H9 (cell line): ENCODE results near the gene COL4A1. TPM values are rescaled to one million over a fixed set of nuclear protein-coding genes. Genes with fewer than 3 reads are reported as not detected.
A peak's percentile ranks its signal among the peaks of the same experiment; 100 is the strongest.

Experiments used
- DNase-seq: peaks from one replicate; pipeline ENCODE4 v3.0.0-alpha.2; 2017
- H2AFZ ChIP-seq: one replicate; pipeline ENCODE4 v1.6.1; 2013; ENCODE audit warnings: mild to moderate bottlenecking, low read length, control low read depth, moderate library complexity
- H2AK5ac ChIP-seq: 2 replicates; pipeline ENCODE4 v1.6.1; 2013; ENCODE audit warnings: low read length, control low read depth, mixed read lengths; ENCODE audit not compliant: insufficient read length
- H2BK120ac ChIP-seq: one replicate; pipeline ENCODE4 v1.6.1; 2013; ENCODE audit warnings: low read depth, mild to moderate bottlenecking, low read length, control low read depth, inconsistent platforms; ENCODE audit not compliant: poor library complexity, severe bottlenecking
- H2BK12ac ChIP-seq: 2 replicates; pipeline ENCODE4 v1.6.1; 2013; ENCODE audit warnings: low read length, control low read depth, mixed read lengths, low read depth; ENCODE audit not compliant: insufficient read length
- H2BK15ac ChIP-seq: 2 replicates; pipeline ENCODE4 v1.6.1; 2013; ENCODE audit warnings: low read depth, low read length, control low read depth
- H2BK20ac ChIP-seq: one replicate; pipeline ENCODE4 v1.6.1; 2013; ENCODE audit warnings: low read depth, mild to moderate bottlenecking, low read length, control low read depth, inconsistent platforms; ENCODE audit not compliant: poor library complexity, severe bottlenecking
- H2BK5ac ChIP-seq: 2 replicates; pipeline ENCODE4 v1.6.1; 2013; ENCODE audit warnings: low read length, control low read depth, mixed read lengths; ENCODE audit not compliant: insufficient read length
- H3K14ac ChIP-seq: 2 replicates; pipeline ENCODE4 v1.6.1; 2013; ENCODE audit warnings: low read length, control low read depth; ENCODE audit not compliant: insufficient read depth
- H3K18ac ChIP-seq: 2 replicates; pipeline ENCODE4 v1.6.1; 2013; ENCODE audit warnings: low read depth, mild to moderate bottlenecking, mixed read lengths, low read length, control low read depth; ENCODE audit not compliant: insufficient read length
- H3K23ac ChIP-seq: 2 replicates; pipeline ENCODE4 v1.6.1; 2013; ENCODE audit warnings: low read length, control low read depth, mixed read lengths, low read depth; ENCODE audit not compliant: insufficient read length
- H3K23me2 ChIP-seq: 2 replicates; pipeline ENCODE4 v1.6.1; 2013; ENCODE audit warnings: low read depth, mild to moderate bottlenecking, mixed read lengths, low read length, control low read depth; ENCODE audit not compliant: insufficient read length, poor library complexity, severe bottlenecking
- H3K27ac ChIP-seq: 2 replicates; pipeline ENCODE4 v1.5.1; 2013; ENCODE audit warnings: low read length, control low read depth, mixed read lengths, low read depth; ENCODE audit not compliant: insufficient read length
- H3K27me3 ChIP-seq: 2 replicates; pipeline ENCODE4 v1.6.1; 2013; ENCODE audit warnings: low read length, control low read depth, inconsistent platforms; ENCODE audit not compliant: insufficient read depth
- H3K4ac ChIP-seq: 2 replicates; pipeline ENCODE4 v1.6.1; 2013; ENCODE audit warnings: low read depth, mild to moderate bottlenecking, control low read depth, inconsistent platforms, low read length, moderate library complexity
- H3K4me1 ChIP-seq: 2 replicates; pipeline ENCODE4 v1.6.1; 2013; ENCODE audit warnings: low read length, control low read depth, inconsistent platforms; ENCODE audit not compliant: insufficient read depth
- H3K4me2 ChIP-seq: 2 replicates; pipeline ENCODE4 v1.6.1; 2013; ENCODE audit warnings: low read length, control low read depth, mixed read lengths; ENCODE audit not compliant: insufficient read length, insufficient read depth
- H3K56ac ChIP-seq: 2 replicates; pipeline ENCODE4 v1.6.1; 2013; ENCODE audit warnings: low read depth, mild to moderate bottlenecking, mixed read lengths, low read length, control low read depth; ENCODE audit not compliant: insufficient read length
- H3K79me1 ChIP-seq: 2 replicates; pipeline ENCODE4 v1.6.1; 2013; ENCODE audit warnings: low read depth, mild to moderate bottlenecking, moderate library complexity, low read length, control low read depth, inconsistent platforms; ENCODE audit not compliant: insufficient read depth, poor library complexity, severe bottlenecking
- H3K79me2 ChIP-seq: 2 replicates; pipeline ENCODE4 v1.6.1; 2013; ENCODE audit warnings: low read length, control low read depth, inconsistent platforms; ENCODE audit not compliant: insufficient read depth
- H3K9ac ChIP-seq: 2 replicates; pipeline ENCODE4 v1.6.1; 2013; ENCODE audit warnings: low read length, control low read depth, mixed read lengths; ENCODE audit not compliant: insufficient read length; ENCODE audit errors: extremely low read depth
- H3K9me3 ChIP-seq: one replicate; pipeline ENCODE4 v1.6.1; 2013; ENCODE audit warnings: low read depth, low read length, inconsistent platforms; ENCODE audit not compliant: control insufficient read depth
- H3T11ph ChIP-seq: one replicate; pipeline ENCODE4 v1.6.1; 2013; ENCODE audit warnings: mild to moderate bottlenecking, low read length, control low read depth, inconsistent platforms
- H4K20me1 ChIP-seq: one replicate; pipeline ENCODE4 v1.6.1; 2013; ENCODE audit not compliant: control insufficient read depth, insufficient read length, insufficient read depth
- H4K5ac ChIP-seq: 2 replicates; pipeline ENCODE4 v1.6.1; 2013; ENCODE audit warnings: low read depth, mild to moderate bottlenecking, mixed read lengths, low read length, control low read depth; ENCODE audit not compliant: insufficient read length
- H4K8ac ChIP-seq: replicated peaks from 2 replicates; pipeline ENCODE4 v1.6.1; 2013; ENCODE audit warnings: low read length, control low read depth, mixed read lengths, low read depth; ENCODE audit not compliant: insufficient read length
- H4K91ac ChIP-seq: 2 replicates; pipeline ENCODE4 v1.6.1; 2013; ENCODE audit warnings: low read depth, mild to moderate bottlenecking, moderate library complexity, mixed read lengths, low read length, control low read depth; ENCODE audit not compliant: insufficient read length
- H3K27ac Mint-ChIP-seq, 3 experiments: 2 replicates in 2 of 3; 3 replicates in 1 of 3; pipeline ENCODE4 v1.8.0; 2020 to 2021; ENCODE audit warnings: mixed read lengths in 3 of 3, mild to moderate bottlenecking in 1 of 3, moderate library complexity in 1 of 3
- H3K27me3 Mint-ChIP-seq: 2 replicates; pipeline ENCODE4 v1.8.0; 2021; ENCODE audit warnings: low read depth, mild to moderate bottlenecking, moderate library complexity, mixed read lengths
- H3K36me3 Mint-ChIP-seq, 3 experiments: 2 replicates in 2 of 3; 3 replicates in 1 of 3; pipeline ENCODE4 v1.8.0; 2020 to 2021; ENCODE audit warnings: low read depth in 3 of 3, mixed read lengths in 3 of 3; ENCODE audit not compliant: insufficient read depth in 1 of 3
- H3K4me1 Mint-ChIP-seq, 2 experiments: 2 replicates each; pipeline ENCODE4 v1.8.0; 2020; ENCODE audit warnings: mixed read lengths in 2 of 2
- H3K4me3 Mint-ChIP-seq, 2 experiments: 2 replicates in 1 of 2; 3 replicates in 1 of 2; pipeline ENCODE4 v1.8.0; 2020 to 2021; ENCODE audit warnings: mild to moderate bottlenecking in 2 of 2, mixed read lengths in 2 of 2, moderate library complexity in 1 of 2
- H3K9me3 Mint-ChIP-seq, 2 experiments: 2 replicates in 1 of 2; 3 replicates in 1 of 2; pipeline ENCODE4 v1.8.0; 2020; ENCODE audit warnings: mild to moderate bottlenecking in 2 of 2, mixed read lengths in 2 of 2, moderate library complexity in 1 of 2
- WGBS: extraction: QIAGEN DNeasy Blood & Tissue Kit; methylation state at CpG from one replicate; pipeline ENCODE4 v1.1.7; 2013; ENCODE audit warnings: missing lambda C conversion rate, low lambda C conversion rate, mixed read lengths; ENCODE audit not compliant: insufficient read length; ENCODE audit errors: extremely low coverage; 5-methylcytosine and 5-hydroxymethylcytosine counted together
- total RNA-seq: library from RNA; stranded (reverse); gene quantifications from 2 replicates; pipeline ENCODE4 v1.2.1, GENCODE V29; 2021
- TF ChIP-seq, protein P1 (sequence below): fragments of 200-600 bp; sonication (generic); conservative IDR thresholded peaks from 3 replicates; pipeline ENCODE4 v1.8.0; 2021; ENCODE audit warnings: antibody characterized with exemption, mild to moderate bottlenecking

The COL4A1 gene
- total RNA-seq, 1 experiment from 2014 or later = 73.1 TPM

DNA sequence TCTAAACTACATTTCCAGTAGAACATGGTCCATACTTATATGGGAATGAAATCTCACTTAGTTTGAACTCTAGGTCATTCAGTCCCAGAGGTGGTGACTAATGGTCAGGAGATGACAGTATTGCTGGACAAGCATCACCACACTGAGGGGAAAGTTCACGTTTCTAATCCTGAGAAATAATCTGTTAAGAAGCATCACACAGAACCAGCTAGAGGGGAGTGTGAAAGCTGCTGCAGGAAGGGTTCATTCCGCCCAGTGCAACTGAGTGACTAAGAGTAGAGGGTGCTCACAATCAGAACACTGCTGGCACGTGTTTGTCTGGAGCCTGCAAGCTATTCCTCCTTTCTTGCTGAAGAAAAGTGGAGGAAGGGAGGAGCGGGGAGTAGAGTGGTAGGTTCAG is 2.7 kb downstream of the COL4A1 start:
- H3K79me2 ChIP-seq = peaks cover 2% of the 10 kb centered on the region; the same call in 1 of the 2 replicates

More for the DNA sequence above, 2.7 kb downstream of the COL4A1 start:
- Mint-ChIP-seq H3K9me3 (no peaks in the 10 kb centered on the region; a peak in 1 of 5 replicates), H3K4me3 (0 out of 5 replicates have a peak overlapping the region, but pooled peaks of 1 of the 2 experiments have one; percentile 14), H3K27ac (no peak overlapping the region), H3K4me1 (peaks cover 40 to 45% of the 10 kb centered on the region in 2 experiments), H3K27me3 (peaks cover 36% of the 10 kb centered on the region), H3K36me3 (peaks cover 0 to 6% (median 2%) of the 10 kb centered on the region in 3 experiments; a peak in 6 of 7 replicates)
- Histone ChIP-seq H2AFZ (no peak overlapping the region), H4K20me1 (no peaks in the 10 kb centered on the region), H2BK12ac (no peak overlapping the region), H3K23me2 (peaks cover 19% of the 10 kb centered on the region), H3K9me3 (no peaks in the 10 kb centered on the region), H3K27ac (no peak overlapping the region), H3K23ac (no peak overlapping the region), H3K4me1 (no peaks in the 10 kb centered on the region), H3K27me3 (no peaks in the 10 kb centered on the region; the same call in 1 of the 2 replicates), H4K5ac (no peak overlapping the region), H3K9ac (no peak overlapping the region), H2BK15ac (no peak overlapping the region), H2BK120ac (no peak overlapping the region), H3K4ac (no peak overlapping the region), H3K79me1 (no peaks in the 10 kb centered on the region), H3K4me2 (no peak overlapping the region), H4K8ac (no peak overlapping the region), H3T11ph (no peak overlapping the region), H3K56ac (no peak overlapping the region), H3K14ac (no peak overlapping the region), H2BK5ac (no peak overlapping the region), H2AK5ac (no peak overlapping the region), H4K91ac (no peak overlapping the region), H3K18ac (no peak overlapping the region), H2BK20ac (no peak overlapping the region)
- no CpG with 5 or more reads among the region's 4 CpGs for WGBS
- TF ChIP-seq, protein P1, sequence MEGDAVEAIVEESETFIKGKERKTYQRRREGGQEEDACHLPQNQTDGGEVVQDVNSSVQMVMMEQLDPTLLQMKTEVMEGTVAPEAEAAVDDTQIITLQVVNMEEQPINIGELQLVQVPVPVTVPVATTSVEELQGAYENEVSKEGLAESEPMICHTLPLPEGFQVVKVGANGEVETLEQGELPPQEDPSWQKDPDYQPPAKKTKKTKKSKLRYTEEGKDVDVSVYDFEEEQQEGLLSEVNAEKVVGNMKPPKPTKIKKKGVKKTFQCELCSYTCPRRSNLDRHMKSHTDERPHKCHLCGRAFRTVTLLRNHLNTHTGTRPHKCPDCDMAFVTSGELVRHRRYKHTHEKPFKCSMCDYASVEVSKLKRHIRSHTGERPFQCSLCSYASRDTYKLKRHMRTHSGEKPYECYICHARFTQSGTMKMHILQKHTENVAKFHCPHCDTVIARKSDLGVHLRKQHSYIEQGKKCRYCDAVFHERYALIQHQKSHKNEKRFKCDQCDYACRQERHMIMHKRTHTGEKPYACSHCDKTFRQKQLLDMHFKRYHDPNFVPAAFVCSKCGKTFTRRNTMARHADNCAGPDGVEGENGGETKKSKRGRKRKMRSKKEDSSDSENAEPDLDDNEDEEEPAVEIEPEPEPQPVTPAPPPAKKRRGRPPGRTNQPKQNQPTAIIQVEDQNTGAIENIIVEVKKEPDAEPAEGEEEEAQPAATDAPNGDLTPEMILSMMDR = no peak
- peak; percentile 14 for DNase-seq
